Smooth muscle cell of the brain vasculature (primary cell): Measurements from ENCODE around the gene CREB3.

Experiments
- DNase-seq: peaks from one replicate; pipeline ENCODE4 v3.0.0-alpha.2; 2012; ENCODE audit warnings: low read depth, low spot score

CREB3 gene

GRCh38 chr9:35748858-35749514 is 16.5 kb downstream of the CREB3 start, which contains the start of the genes GBA2 and RGP1:
TSS of gene GBA2 (minus strand) at chr9:35749228. CDS start at chr9:35748704, 524 bp downstream.
TSS of gene RGP1 (plus strand) at chr9:35749287. CDS start at chr9:35749756, 469 bp downstream.
- no peak for DNase-seq

- no peak for DNase-seq
Measured at GRCh38 chr9:35749515-35750255, 17.2 kb downstream of the CREB3 start.

GRCh38 chr9:35750256-35750531 is 17.7 kb downstream of the CREB3 start:
- no peak for DNase-seq

- no peak for DNase-seq
Measured at GRCh38 chr9:35753466-35753865, 21.0 kb downstream of the CREB3 start.

GRCh38 chr9:35754264-35754663 is 21.8 kb downstream of the CREB3 start, which contains the start of gene MSMP:
TSS of gene MSMP (minus strand) at chr9:35754276. CDS start at chr9:35754129, 147 bp downstream.
- DNase-seq: no peak

GRCh38 chr9:35755071-35755470 is 22.6 kb downstream of the CREB3 start:
- no peak for DNase-seq

- no peak for DNase-seq
Measured at GRCh38 chr9:35756275-35757225, 24.1 kb downstream of the CREB3 start.

- DNase-seq: no peak
Measured at GRCh38 chr9:35757226-35757891, 24.9 kb downstream of the CREB3 start.

- DNase-seq: no peak
Measured at GRCh38 chr9:35757892-35758275, 25.4 kb downstream of the CREB3 start.

- DNase-seq: no peak
Measured at GRCh38 chr9:35758475-35759050, 26.1 kb downstream of the CREB3 start.

GRCh38 chr9:35759795-35760194 is 27.3 kb downstream of the CREB3 start:
- no peak for DNase-seq

- DNase-seq: no peak
Measured at GRCh38 chr9:35760651-35761050, 28.2 kb downstream of the CREB3 start.

- no peak for DNase-seq
Measured at GRCh38 chr9:35763181-35763580, 30.7 kb downstream of the CREB3 start.

- DNase-seq: no peak
Measured at GRCh38 chr9:35763803-35764202, 31.3 kb downstream of the CREB3 start.

GRCh38 chr9:35766997-35767396 is 34.5 kb downstream of the CREB3 start:
- DNase-seq: no peak

GRCh38 chr9:35767458-35767857 is 35.0 kb downstream of the CREB3 start:
- DNase-seq: no peak

- DNase-seq: no peak
Measured at GRCh38 chr9:35769763-35770162, 37.3 kb downstream of the CREB3 start.

- no peak for DNase-seq
Measured at GRCh38 chr9:35771075-35771433, 38.6 kb downstream of the CREB3 start.

- no peak for DNase-seq
Measured at GRCh38 chr9:35771534-35771933, 39.1 kb downstream of the CREB3 start.

GRCh38 chr9:35771943-35772342 is 39.5 kb downstream of the CREB3 start:
- DNase-seq: no peak

GRCh38 chr9:35774907-35775635 is 42.6 kb downstream of the CREB3 start:
- DNase-seq: no peak
